Head of caudate nucleus (tissue), 42 donors: ENCODE results near the gene DCP1A.
A peak's percentile ranks its signal among the peaks of the same experiment; 100 is the strongest.
"Not testable (repeated sequence)": the region's sequence is repeated elsewhere in the genome, so short reads cannot be mapped to it uniquely, and the experiment has no call there.

Source experiments
- DNase-seq, 42 donors: peaks; one replicate each; pipeline versions ENCODE4 v3.0.0 to v3.0.0-alpha.2; 2020 to 2021; ENCODE audit warnings: mixed read lengths in 7 of 42
- intact Hi-C: fragments of 100-400 bp; cut with DNase I; formaldehyde crosslinking; loops from one replicate; pipeline ENCODE4 v1.15.0; 2022

The DCP1A gene

DNA sequence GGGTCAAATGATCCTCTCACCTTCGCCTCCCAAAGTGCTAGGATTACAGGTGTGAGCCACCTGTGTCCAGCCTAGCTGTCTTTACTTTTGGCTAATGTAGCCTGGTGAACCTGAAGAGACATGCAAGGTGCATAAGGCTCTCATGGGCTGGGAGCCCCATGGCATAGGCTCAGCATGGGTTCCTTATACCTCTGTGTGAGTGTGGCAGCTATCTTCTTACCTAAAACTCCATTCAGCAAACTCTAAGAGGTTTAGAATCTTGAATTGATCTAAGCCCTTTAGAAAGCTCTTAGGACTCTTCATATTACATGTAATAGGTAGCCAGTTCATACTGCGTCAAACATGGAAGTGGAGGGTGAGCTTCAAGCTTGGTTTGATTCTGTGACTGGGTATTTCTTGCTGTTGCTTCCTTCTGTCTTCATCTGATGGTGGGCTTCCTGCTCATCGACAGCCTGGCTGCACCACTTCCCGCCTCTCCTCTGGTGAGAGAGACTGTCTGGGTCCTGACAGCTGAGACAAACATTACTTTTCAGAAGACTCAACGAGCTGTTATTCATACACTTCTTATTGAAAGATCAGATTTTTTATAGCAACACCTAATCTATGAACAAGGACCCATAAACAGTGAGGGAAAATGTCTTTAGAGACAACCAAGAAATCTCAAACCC, 72.3 kb downstream of the DCP1A start:
- peak in 1 of 42 donors; percentile 10 for DNase-seq
- intact Hi-C loops, result no loop called here

DNA sequence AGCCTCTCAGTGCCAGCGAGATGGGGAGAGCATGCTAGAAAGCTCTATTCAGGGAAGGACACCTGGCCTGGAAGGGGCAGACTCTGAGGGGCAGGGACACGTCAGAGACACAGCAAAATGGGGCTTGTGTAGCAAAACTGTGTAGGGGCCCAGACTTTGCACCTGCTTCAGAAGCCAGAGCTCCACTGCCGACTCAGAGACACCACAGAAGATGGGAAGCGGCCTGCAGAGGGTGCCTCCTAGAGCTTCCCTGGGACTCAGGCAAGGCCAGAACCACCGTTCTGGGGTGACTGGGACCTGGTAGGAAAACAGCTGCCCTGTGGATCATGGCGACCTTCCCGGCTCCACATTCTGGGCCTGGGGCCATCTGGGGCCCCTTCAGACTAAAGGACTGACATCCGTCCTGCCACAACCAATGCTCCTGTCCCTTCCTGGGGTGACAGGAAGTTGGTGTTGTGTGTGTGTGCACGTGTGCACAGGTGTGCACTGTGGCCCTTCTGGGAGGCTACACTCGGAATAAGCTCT, 74.1 kb downstream of the DCP1A start:
- intact Hi-C loops, result no loop called here
- DNase-seq, result peak in 1 of 42 donors; percentile 37

DNA sequence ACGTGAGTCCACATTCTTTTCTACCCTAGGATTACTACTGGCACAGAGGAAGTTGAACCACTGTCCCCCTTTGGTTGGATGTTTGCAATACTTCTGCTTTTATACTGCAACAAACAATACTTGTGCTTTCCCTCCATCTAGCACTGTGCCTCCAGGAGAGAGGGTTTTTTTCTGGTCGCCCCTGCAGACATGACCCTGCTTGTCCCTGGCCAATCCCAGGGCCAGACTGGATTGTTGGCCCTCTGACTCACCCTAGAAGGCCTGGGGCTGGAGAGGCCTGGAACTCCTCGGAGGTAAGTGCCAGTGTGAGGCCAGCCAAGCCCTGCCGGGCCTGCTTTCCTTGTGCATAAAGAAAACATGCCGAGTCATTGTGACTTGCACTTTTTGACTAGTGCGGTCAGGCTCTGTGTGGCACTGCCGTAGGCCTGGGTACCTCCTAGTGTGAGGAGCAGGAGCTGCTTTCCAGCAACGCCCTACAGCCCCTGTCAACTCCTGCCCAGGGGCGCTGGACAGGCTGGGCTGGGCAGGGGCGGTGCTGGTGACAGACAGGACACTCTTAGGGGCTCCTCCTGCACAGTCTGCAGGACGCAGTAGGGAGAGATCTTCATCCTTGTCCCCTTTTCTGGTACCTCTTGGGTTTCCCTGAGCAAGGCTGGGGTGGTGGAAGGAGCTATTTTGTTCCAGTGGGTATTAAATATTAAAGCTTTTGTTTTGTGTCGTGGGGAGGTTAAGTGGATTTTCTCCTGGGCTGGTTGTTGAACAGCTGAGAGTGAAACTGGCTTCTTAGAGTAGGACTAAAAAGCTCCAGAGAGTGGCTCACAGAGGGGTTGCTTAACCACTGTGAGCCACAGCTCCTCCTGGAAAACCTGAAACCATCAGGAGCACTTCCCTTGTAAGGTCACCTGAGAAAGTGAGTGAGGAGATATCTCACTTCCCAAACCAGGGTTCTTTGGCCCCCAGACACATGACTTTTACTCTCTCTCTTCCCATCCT, 77.2 kb downstream of the DCP1A start:
- DNase-seq, result peak; percentile 49 to 92 (median 74)
- intact Hi-C loops, result no loop called here

DNA sequence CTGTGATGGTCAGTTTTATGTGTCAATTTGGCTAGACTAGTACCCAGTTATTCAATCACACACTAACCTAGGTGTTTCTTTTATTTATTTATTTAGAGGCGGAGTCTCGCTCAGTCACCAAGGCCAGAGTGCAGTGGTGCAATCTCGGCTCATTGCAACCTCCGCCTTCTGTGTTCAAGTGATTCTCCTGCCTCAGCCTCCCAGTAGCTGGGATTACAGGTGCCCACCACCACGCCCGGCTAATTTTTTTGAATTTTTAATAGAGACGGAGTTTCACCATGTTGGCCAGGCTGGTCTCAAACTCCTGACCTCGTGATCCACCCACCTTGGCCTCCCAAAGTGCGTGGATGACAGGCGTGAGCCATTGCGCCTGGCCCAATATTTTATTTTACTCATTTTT, 78.2 kb downstream of the DCP1A start:
- intact Hi-C loops, DNase-seq: not testable (repeated sequence)

DNA sequence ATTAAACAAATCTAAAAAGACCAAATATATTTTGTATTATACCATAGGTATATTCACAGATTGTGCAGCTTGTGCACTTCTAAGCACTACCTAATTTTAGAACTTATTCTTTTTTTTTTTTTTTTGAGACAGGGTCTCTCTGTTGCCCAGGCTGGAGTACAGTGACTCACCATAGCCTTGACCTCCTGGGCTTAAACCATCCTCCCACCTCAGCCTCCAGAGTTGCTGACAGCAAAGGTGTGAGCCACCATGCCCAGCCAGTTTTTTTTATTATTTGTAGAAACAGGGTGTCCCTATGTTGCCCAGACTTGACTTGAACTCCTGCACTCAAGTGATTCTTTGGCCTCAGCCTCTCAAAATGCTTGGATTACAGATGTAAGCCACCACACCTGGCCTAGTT, 79.6 kb downstream of the DCP1A start:
- DNase-seq, result no peak
- intact Hi-C loops, result no loop called here

DNA sequence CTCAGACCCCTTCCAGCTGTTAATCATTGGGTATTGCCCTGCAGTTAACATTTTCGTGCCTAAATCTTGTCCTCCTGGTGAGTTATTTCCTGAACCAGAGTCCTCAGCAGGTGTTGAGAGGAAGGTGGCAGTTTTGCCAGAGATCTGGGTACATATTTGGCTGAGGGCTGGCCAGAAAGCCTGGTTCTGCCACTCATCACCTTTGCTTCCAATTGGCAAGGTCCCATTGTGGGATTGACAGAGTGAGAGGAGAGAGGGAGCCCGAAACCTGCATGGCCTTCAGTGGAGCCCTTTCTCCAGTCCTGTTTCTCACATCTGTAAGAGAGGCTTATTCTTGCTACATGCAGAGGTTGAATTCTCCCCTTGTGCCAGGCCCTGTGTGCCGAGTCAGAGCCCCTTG, 82.6 kb downstream of the DCP1A start:
- intact Hi-C loops, result no loop called here
- no peak for DNase-seq

DNA sequence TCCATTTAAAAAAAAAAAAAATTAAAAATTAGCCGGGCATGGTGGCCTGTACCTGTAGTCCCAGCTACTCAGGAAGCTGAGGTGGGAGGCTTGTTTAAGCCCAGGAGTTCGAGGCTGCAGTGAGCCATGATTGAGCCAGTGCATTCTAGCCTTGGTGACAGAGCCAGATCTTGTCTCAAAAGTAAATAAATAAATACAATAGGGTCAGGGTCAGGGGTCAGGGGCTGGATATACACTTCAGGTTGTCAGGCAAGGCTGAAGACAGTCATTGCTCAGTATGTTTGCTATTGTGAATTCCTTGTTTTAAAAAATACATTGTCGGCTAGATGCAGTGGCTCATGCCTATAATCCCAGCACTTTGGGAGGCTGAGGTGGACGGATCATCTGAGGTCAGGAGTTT, 83.4 kb downstream of the DCP1A start:
- no peak for DNase-seq
- intact Hi-C loops, result no loop called here

DNA sequence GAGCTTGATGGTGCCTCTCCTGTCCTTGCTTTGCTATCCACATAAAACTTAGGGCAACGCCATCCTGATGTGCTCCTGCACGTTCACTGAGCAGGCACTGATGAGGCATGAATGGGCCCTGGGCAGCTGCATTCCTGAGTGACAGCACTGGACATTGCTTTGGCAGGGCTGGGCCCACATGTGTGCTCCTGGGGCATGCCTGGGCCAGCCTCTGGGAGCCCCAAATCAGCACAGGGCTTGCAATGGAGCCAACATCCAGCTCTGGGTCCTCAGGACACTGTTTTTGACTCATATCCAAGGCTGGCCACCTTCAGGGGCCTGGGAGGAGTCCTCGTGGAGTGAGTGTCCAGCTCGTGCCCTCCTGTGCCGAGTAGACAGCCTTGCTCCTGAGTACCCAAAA, 85.6 kb downstream of the DCP1A start:
- DNase-seq, result no peak
- intact Hi-C loops, result no loop called here

DNA sequence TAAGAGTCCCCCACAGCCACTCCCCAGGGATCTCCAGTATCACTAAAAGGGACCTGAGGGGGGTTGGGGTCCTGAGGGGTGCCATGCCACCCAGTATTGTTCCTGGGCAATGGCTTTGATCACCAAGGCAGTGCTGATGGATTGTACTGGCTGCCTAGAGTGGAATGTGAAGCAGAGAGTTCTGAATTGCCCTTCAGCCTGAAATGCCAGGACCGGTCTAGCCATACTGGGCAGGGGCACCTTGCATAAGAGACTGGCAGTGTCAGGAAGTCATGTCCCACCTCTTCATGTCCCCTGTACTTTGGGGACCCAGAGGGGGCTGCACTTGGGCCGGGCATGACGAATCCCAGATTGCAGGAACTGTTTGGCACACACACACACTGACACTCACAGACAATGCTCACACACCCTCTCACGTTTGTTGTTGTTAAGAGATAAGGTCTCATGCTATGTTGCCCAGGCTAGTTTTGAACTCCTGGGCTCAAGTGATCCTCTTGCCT, 87.0 kb downstream of the DCP1A start:
- no peak for DNase-seq
- intact Hi-C loops, result no loop called here

DNA sequence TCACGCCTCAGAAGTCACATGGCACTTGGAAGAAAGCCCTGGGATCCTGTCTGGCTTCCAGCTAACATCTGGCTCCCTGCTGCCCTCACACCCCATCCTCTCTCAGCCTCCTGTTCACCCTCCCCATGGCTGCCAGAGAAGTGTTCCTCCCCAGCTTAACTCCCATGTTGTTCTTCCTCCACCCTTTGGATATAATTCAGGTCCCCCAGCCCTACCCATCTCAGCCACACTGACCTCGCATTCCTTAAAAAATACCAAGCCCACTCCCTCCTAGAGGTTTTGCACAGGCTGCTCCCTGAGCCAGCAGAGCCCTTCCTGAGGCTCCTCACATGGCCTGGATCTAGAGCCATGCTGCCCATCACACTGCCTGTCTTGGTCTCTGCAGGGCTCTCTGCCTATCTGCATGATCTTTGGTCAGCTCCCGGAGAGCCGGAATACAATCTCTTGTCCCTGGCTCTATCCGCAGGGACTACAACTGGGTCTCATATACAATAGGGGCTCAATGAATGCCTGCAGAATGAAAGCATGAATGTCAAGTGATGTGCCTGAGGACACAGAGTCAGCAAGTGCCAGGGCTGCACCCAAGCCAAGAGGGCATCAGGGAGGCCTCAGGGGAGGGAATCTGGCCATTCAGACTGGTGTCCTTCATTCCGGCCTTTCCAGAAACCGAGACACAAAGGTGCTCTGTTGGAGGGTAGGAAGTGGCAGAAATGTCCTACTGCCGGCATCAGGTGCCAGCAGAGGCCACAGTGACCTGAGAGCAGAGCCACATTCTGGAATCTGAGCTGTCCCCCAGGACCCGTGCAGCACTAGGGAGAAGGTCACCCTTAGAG, 87.7 kb downstream of the DCP1A start:
- intact Hi-C loops, result no loop called here
- DNase-seq, result peak in 32 of 42 donors; percentile 17 to 85 (median 50)

DNA sequence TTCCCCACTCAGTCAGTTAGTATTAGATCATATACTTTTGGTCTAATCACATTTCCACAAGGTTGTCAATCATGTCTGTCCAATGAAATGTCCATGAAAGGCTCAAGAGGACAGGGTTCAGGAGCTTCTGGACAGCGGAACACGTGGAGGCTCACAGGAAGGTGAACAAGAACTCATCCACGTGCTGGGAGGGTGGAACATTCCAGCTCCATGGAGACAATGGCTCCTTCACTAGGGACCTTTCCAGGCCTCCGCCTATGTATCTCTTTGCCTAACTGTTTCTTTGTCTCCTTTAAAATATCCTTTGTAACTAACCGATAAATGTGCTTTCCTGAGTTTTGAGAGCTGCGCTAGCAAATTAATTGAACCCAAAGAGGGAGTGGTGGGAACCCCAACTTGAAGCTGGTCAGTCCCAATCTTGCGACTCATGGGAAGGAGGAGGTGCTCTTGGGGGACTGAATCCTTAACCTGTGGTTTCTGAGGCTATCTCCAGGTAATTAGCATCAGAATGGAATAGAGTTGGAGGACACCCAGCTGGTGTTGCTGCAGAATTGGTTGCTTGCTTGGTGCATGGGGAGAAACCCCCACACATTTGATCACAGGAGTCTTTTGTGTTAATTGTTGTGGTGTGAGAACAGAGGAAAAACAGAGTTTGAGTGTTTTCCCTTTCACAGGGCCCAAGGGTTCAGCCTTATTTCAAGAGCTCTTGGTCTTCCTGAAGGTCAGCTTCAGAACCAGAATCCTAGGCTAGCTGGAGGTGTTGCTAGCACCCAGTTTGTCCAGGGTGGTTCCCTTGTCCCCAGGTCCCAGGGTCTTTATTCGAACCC, 88.5 kb downstream of the DCP1A start:
- intact Hi-C loops, result no loop called here
- DNase-seq, result peak in 19 of 42 donors; percentile 16 to 76 (median 40)

DNA sequence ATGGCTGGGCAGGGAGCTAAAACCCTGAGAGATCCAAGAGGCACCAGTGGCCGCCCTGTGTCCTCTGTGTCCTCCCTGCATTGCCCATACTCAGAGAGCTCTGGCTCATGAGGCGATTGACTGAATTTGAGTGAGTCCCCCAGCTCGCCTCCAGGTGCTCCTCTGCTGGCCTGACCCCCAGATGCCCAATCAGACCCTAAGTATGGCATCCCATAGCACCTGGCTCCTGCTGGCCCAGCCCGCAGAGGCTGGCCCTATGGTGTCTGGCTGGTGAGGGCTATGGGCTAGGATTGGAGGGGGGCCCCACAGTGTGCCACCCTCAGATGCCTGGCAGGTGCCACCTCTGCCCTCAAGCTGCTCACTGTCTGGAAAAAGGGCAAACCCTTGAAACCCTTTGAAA, 89.9 kb downstream of the DCP1A start:
- intact Hi-C loops, result no loop called here
- no peak for DNase-seq

DNA sequence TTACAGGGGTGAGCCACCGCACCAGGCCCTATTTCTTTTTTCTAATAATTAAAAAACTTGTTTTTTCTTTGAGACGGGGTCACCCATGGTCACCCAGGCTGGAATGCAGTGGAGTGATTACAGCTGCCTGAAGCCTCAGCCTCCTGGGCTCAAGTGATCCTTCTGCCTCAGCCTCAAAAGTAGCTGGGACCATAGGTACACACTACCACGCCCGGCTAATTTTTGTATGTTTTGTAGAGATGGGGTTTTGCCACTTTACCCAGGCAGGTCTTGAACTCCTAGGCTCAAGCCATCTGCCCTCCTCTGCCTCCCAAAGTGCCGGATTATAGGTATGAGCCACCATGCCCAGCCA, 90.7 kb downstream of the DCP1A start:
- DNase-seq, result no peak
- intact Hi-C loops, result no loop called here

DNA sequence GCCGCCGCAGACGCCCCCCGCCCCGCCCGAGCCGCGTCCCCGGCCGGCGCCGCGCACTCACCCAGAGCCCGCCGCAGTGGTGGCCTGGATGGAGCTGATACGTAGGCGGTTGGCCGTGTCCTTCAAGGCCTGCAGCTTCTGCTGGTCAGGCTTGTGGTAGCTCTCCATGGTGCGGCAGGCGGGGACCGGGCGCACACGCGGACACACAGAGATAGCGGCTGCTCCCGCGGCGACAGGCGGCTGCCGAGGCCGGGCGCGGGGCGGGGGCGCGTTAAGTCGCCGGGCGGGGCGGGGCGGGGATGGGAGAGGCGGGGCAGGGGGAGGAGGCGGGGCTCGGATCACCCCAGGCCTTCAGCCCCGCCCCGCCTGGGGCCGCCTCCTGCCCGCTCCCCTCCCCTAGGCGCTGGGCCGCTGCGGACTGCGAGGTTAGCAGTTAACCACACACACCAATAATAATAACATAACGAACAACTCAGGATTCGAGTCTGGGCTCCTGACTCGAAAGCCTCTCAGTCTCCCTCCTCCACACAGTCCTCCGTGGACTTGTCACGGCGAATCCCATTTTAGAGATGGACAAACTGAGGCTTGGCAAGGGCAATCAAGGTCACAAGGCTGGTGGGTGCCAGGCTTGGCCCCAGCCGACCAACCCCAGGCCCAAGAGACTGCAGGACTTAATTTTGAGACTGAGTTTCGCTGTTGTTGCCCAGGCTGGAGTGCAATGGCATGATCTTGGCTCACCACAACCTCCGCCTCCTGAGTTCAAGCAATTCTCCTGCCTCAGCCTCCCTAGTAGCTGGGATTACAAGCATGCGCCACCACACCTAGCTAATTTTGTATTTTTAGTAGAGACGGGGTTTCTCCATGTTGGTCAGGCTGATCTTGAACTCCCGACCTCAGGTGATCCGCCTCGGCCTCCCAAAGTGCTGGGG, 91.3 kb downstream of the DCP1A start, which contains the start of gene TKT:
TKT (minus strand) TSS at position 248 of the 929 bp plus-strand sequence; CDS start at position 168, 80 bp downstream.
- intact Hi-C loops, result no loop called here
- peak; percentile 65 to 95 (median 88) for DNase-seq

DNA sequence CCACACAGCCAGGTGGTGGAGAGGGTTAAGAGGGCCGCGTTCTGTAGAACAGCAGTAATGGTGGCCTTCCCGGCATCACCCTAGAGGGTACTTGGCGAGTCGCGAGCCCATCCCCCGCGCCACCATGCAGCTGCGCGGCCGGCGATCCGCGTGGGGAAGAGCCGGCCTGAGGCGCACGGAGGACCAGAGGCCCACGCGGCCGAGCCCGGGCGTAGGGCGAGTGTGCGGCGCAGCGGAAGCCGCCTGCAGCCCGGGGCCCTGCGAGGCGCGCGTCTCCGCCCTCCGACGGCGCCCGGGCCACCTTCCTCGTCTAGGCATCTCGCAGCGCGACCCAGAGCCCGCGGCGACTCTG, 91.9 kb downstream of the DCP1A start:
- DNase-seq, result peak in 38 of 42 donors; percentile 25 to 79 (median 52)
- intact Hi-C loops, result no loop called here

DNA sequence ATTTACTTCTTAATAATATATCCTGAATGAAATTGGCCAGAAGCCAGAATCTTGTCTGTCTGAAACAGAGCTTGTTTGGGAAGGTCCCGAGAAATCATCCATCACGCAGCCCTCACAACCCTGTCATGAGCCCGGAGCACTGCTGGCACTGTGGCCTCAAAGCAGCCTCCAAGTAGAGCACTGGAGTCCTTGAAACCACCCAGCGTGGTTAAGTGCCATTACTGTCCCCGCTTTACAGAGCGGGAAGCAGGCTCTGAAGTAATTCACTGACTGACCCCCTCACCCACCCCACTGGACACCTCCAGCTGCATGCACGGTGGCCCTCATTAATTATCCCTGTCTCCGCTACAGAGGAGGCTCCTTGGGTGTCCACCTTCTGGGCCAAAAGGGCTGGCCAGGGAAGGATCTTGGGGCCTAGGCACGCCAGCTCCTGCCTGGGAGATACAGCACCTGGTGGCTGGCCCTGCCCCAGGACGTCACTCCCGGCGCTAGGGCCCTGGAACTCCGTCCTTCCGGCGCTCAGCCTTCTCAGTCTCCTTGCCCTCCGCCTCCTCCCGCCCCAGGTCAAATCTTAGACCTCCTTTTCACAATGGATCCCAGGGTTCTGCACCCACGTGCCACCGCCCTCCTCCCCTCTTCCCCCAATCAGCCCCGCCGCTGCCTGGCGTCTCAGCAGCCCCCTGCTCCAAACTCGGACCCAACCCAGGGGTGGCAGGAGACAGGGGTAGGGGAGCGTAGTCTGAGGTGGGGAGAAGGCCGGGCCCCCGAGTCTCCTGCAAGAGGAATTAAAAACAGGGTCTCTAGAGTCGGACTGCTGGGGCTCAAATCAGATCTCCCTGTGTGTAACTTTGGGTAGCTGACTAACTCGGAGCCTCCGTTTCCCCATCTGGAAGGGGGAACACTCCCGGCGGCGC, 92.6 kb downstream of the DCP1A start:
- intact Hi-C loops, result no loop called here
- DNase-seq, result peak in 41 of 42 donors; percentile 27 to 75 (median 59)
